Measurements from ENCODE around the gene KMO.

DNA sequence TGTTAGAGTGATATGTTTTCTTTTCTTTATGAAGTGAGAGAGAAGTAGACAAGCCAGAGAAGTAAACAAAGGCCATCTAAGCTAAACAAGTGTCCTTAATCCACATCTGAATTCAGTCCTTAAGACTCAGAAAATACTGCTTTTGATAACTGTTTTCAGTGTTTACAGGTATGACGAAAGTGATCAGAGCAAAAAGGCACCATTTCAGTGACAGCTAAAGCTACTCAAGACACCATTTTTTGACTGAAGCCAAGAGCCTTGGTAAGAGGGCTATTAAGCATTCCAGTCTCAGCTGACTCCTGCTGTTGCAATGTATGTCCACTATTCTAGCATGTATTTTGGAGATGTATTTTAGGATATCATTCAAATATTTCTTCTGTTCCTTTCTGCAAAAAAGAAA is 4.1 kb downstream of the KMO start:
- no peak for TF ChIP-seq EZH2 (IDR thresholded peaks at IDR 0.05; ENCODE audit: insufficient read depth, low read length)
- TF ChIP-seq, protein P1, sequence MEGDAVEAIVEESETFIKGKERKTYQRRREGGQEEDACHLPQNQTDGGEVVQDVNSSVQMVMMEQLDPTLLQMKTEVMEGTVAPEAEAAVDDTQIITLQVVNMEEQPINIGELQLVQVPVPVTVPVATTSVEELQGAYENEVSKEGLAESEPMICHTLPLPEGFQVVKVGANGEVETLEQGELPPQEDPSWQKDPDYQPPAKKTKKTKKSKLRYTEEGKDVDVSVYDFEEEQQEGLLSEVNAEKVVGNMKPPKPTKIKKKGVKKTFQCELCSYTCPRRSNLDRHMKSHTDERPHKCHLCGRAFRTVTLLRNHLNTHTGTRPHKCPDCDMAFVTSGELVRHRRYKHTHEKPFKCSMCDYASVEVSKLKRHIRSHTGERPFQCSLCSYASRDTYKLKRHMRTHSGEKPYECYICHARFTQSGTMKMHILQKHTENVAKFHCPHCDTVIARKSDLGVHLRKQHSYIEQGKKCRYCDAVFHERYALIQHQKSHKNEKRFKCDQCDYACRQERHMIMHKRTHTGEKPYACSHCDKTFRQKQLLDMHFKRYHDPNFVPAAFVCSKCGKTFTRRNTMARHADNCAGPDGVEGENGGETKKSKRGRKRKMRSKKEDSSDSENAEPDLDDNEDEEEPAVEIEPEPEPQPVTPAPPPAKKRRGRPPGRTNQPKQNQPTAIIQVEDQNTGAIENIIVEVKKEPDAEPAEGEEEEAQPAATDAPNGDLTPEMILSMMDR (IDR thresholded peaks at IDR 0.05; ENCODE audit: insufficient read depth, low read depth, low read length): no peak

Data from astrocyte (in vitro differentiated cells and primary cell).